DMS53 treated with DMSO at 0.1 percent for 48 hours (cell line): ENCODE results near the gene PIM3.

Experiments used
- DNase-seq: peaks from one replicate; lab custom pipeline; 2025; ENCODE audit not compliant: unreplicated experiment; lab: John Stamatoyannopoulos, UW

The PIM3 gene

DNA sequence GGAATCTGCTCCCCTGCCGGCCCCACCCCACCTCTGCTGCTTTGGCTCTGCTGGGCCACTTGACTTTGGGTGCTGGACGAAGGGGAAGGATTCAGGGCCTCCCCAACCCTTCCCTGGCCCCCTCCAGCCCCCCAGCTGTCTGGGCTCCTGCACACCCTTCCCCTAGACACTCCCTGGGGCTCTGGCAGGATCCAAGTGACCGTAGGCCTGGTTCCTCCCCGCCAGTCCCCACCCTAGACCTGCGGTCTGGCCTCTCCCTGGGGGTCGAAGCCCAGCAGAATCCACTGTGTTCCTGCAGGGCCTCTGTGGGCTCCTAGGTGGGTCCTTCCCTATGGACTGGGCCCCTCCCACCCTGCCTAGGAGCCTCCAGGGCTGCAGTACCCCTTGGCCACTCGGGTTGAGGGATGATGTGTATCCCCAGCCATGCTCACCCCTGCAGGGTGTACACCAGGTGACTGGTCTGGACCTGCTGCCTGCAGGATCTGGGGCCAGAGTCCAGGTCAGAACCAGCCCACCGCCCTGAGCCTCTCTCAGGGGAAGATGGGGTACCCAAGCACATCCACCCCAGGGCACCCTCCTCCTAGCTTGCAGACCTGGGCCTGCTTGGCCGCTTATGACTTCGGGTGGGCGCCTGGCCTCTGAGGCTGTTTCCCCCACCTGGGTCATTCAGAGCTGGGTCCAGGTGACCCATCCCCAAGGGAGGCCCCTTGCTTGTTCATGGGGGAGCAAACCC lies 5.6 kb downstream of the PIM3 start:
- DNase-seq = no peak

- DNase-seq = no peak
Observed at GRCh38 chr22:49966774-49967705, 6.5 kb downstream of the PIM3 start.

DNA sequence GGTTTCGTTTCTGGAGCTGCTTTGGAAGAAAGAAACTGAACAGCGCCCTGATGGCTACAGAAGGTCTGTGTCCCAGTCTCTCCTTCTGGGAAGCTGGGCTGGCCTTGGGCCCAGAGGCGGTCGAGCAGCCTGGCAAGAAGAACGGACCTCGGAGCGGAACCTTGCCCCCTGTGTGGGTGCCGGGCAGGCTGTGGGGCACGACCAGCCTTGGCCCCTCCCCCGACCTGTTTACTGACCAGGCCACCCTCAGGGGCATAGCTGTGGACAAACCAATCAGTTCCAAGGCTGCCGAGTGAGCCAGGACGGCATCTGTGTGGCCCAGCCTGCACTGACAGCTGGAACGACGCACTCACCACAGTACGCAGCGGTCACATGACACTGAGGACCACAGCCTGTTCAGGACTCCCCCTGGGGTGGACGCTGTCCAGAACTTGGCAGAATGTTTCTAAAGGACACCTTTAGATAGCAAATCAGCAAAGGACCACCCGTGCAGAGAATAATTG lies 7.2 kb downstream of the PIM3 start:
- DNase-seq = no peak

GRCh38 chr22:49968313-49968830 lies 7.8 kb downstream of the PIM3 start:
- DNase-seq = no peak

- DNase-seq = no peak
Observed at GRCh38 chr22:49968831-49969661, 8.5 kb downstream of the PIM3 start.

DNA sequence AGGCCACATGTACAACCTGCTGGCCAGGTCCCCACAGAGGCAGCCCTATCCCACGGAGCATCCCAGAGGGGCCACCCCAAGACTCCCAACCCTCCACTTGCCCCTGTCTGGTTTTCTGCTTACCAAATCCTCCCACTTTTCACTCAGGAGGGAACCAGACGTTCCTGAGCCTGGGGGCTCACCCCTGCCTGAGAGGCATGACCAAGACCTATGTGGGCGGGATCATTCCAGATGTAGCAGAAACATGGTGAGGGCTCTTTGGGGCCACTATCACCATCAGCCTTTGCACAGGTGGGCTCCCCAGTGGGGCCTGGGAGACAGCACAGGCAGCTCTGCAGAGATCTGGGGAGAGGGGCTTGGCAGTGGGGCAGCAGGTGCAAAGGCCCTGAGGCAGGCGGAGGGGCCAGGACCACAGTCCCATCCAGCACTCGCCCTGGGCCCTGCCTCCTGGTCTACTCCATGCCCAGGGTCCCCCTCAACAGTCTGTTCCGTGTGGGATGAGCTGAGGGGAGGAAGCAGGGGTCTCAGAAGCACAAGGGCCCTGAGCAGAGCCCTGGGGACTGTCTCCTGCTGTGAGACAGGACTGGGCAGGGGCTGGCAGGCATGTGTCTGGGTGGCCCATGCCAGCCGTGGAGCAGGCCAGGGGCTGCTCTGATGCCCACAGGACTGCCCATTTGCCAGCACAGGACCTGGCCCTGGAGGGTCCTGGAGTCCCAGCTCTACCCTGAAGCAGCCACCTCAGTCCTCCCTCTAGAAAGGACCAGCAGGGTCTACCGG lies 9.4 kb downstream of the PIM3 start:
- DNase-seq = no peak

DNA sequence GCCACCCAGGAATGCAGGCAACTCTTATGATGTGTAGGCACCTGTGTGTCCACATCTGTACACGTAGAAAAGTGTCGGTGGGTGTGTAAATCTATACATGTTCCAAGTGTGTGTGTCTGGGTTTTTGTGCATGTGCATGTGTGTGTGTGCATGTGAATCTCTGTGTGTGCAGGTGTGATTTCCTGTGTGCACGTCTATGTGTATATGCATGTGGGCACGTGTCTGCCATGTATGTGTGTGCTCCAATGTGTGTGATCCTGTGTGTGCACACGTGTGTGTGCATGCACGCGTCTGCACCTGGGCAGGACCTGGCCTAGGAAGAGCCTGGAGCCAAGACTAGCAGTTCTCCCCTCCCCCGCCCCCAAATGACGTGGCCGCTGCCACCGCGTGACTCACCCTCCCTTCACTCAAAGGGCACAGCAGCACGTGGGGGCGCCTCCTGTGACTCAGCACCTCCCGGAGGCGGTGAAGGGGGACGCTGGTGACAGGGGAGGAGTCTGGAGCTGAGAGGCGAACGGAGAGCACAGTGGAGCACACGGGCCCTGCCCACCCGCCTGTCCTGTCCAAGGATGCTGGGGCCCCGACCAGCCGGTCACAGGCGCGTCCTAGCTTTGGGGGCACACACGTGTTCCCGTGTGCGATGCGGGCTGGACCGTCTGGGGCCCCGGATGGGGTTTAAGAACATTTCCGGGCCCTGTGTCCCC lies 10.1 kb downstream of the PIM3 start:
- peak; percentile 82 for DNase-seq

DNA sequence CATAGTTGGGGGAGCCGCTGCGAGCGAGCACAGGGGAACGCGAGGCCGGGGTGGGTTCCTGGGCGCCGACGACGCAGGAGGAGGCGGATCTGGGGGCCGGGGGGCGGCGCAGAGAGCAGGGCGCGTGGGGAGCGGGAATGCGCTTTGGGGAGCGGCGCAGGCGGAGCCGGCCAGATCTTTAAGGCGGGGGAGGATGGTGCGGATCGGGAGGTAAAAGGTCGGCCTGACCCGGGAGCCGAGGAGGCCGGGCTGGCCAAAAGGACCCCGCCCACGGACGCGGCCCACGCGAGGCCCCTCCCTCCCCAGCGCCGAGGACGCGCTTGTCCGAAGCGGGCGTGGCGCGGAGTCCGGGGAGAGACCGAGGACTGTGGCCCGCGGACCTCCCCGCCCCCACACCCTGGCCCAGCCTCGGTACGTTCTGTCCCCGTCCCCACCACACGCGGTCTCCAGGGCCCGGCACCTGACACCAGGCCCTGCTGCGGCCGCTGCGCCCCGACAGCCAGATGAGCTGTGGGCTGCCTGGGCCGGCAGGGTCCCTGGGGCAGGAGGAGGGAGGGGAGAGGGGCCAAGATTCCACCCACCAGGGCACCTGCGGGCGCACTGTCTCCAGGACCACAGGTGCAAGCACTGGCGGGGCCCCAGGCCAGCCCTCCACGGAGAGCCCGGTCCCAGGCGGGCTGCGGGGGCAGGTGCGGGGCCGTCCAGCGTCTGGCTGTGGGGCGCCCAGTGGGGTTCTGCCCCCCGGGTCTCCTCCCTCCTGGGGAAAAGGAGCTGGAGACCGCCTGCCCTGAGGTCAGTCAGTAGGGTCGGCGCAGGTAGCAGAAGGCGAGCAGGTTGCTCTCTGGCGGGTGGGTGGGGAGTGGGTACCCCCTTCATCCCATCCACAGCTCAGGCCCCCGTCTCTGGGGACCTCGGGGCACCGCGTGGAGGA lies 10.9 kb downstream of the PIM3 start:
- DNase-seq = no peak

DNA sequence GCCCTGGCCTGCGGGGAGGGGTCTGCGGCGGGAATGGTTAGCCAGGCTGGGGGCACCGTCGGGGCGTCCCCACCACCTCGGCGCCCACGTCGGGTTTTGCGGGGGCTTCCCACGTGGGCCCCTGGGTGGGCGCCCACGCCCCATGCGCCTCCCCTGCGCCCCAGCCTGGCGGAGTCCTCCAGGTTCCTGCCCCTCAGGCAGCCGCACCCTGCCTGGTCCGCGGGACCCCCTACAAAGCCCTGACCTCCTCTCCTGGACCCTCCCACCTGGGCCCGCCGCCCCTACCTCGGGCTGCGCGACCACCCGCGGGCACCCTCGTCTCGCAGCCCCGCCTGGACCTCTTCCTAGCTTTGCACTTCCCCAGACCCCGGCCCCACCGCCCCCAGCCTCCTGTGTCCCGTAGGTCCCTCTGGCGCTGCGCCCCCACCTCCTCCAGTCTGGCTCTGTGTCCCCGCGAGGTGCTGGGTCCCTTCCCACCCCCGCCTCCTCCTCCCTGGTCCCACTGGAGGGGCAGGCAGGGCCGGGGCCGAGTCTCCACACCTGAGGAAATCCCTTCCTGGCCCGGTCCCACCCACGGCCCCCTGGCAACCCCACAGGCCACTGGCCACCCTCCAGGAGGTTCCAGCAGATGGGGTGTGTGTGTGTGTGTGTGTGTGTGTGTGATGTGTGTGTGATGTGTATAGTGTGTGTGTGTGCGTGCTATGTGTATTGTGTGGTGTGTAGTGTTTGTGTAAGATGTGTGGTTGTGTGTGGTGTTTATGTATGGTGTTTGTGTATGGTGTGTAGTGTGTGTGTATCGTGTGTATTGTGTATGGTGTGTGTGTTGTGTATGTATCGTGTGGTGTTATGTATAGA lies 11.8 kb downstream of the PIM3 start:
- no peak for DNase-seq

- DNase-seq = no peak
Observed at GRCh38 chr22:49973018-49973961, 12.7 kb downstream of the PIM3 start.

GRCh38 chr22:49975543-49976389 lies 15.2 kb downstream of the PIM3 start:
- no peak for DNase-seq

GRCh38 chr22:49976439-49977175 lies 16.0 kb downstream of the PIM3 start:
- no peak for DNase-seq

DNA sequence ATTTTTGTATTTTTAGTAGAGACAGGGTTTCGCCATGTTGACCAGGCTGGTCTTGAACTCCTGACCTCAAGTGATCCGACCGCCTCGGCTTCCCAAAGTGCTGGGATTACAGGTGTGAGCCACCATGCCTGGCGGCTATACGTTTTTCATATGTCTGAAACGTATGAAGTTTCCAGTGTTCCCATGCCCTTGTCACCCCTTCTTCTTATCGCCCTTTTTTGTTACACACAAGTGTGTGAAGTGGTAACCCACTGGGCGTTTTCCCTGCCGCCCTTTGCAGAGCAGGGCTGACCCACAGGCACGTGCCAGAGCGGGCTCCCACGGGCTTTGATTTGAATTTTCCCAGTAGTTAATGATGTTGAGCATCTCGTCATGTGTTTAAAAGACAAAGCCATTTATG lies 17.0 kb downstream of the PIM3 start:
- DNase-seq = no peak

GRCh38 chr22:49979587-49980264 lies 19.2 kb downstream of the PIM3 start:
- no peak for DNase-seq
